Natural killer cell (primary cell): Measurements from ENCODE around the gene GPR45. TPM values are rescaled to one million over a fixed set of nuclear protein-coding genes. Genes with fewer than 3 reads are reported as not detected.

ENCODE experiments used
- ATAC-seq, 3 donors: fragments of 150-1000 bp in 2 of 3; fragments of 200-7000 bp in 1 of 3; cut with Tn5 transposase; 1 replicate in 1 of 3; 2 replicates in 2 of 3; pipeline ENCODE4 v1.10.0; 2021; ENCODE audit warnings: mild to moderate bottlenecking in 2 of 3, moderate library complexity in 2 of 3
- DNase-seq, 2 donors: peaks; one replicate each; pipeline versions ENCODE4 v3.0.0 to v3.0.0-alpha.2; 2013 to 2021; ENCODE audit warnings: mixed read lengths in 1 of 2
- H3K27ac ChIP-seq: one replicate; pipeline ENCODE4 v1.5.1; 2013; ENCODE audit warnings: mild to moderate bottlenecking, low read length
- H3K27me3 ChIP-seq: one replicate; pipeline ENCODE4 v1.6.1; 2013; ENCODE audit warnings: low read length; ENCODE audit not compliant: control insufficient read depth, insufficient read depth
- H3K36me3 ChIP-seq: one replicate; pipeline ENCODE4 v1.6.1; 2013; ENCODE audit warnings: low read length; ENCODE audit not compliant: control insufficient read depth, insufficient read depth
- H3K4me1 ChIP-seq: one replicate; pipeline ENCODE4 v1.6.1; 2013; ENCODE audit warnings: low read length; ENCODE audit not compliant: control insufficient read depth, insufficient read depth
- H3K4me3 ChIP-seq: one replicate; pipeline ENCODE4 v1.5.1; 2013; ENCODE audit warnings: low read length
- H3K9me3 ChIP-seq: one replicate; pipeline ENCODE4 v1.6.1; 2013; ENCODE audit warnings: low read length; ENCODE audit not compliant: control insufficient read depth, insufficient read depth
- H3K27ac Mint-ChIP-seq, 2 donors: one replicate each; pipeline ENCODE4 v1.8.0; 2022; ENCODE audit warnings: mild to moderate bottlenecking in 2 of 2, mixed read lengths in 2 of 2, moderate library complexity in 1 of 2
- H3K27me3 Mint-ChIP-seq, 2 donors: one replicate each; pipeline ENCODE4 v1.8.0; 2022; ENCODE audit warnings: low read depth in 2 of 2, mixed read lengths in 2 of 2
- H3K36me3 Mint-ChIP-seq: one replicate; pipeline ENCODE4 v1.8.0; 2022; ENCODE audit warnings: mixed read lengths
- H3K4me1 Mint-ChIP-seq, 2 donors: one replicate each; pipeline ENCODE4 v1.8.0; 2022; ENCODE audit warnings: mixed read lengths in 2 of 2
- H3K4me3 Mint-ChIP-seq: one replicate; pipeline ENCODE4 v1.8.0; 2022; ENCODE audit warnings: mild to moderate bottlenecking, moderate library complexity, mixed read lengths
- H3K9me3 Mint-ChIP-seq, 2 donors: one replicate each; pipeline ENCODE4 v1.8.0; 2022; ENCODE audit warnings: mixed read lengths in 2 of 2
- CTCF ChIP-seq: fragments of 200-600 bp; IDR thresholded peaks from one replicate; pipeline ENCODE4 v1.8.0; 2022; ENCODE audit warnings: antibody characterized with exemption
- WGBS: methylation state at CpG from one replicate; pipeline ENCODE4 v1.1.7; 2013; ENCODE audit warnings: missing lambda C conversion rate; ENCODE audit not compliant: insufficient coverage; 5-methylcytosine and 5-hydroxymethylcytosine counted together
- intact Hi-C: fragments of 100-400 bp; cut with micrococcal nuclease; formaldehyde crosslinking; loops from one replicate; pipeline ENCODE4 v1.14.2; 2022
- total RNA-seq, 4 donors: library from RNA; stranded (reverse); fragments of 120-200 nt in 1 of 4; gene quantifications; one replicate each; pipeline versions ENCODE4 v1.2.3 to v1.2.4, GENCODE V29; 2013 to 2022

GPR45 gene
- total RNA-seq, 3 donors from 2014 or later (not counting 1 experiment from before 2014, with no cell fraction given): not detected

DNA sequence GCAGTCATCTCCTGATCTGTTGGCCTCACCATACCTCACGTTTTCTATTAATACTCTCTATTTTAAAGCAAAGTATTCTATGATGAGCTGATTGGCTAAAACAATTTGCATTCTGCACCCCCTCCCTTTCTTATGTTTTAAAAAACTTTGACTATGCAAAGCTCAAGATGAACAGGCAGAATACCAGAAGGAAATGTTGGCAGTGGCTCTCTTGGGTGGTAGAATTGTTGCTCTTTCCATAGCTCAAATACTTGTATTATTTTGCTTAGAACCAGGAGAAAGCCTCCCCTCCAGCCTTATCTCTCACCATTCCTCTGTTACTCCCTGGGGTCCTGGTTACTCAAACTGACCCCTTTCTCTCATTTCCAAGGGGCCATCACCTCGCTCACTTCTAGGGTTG, 14.4 kb downstream of the GPR45 start:
- no peak overlapping the region for H3K4me3 ChIP-seq
- no peaks in the 10 kb centered on the region for H3K27me3 Mint-ChIP-seq
- ATAC-seq (no peak), DNase-seq (no peak)
- intact Hi-C loops: no loop called here
- no peak overlapping the region for H3K27ac Mint-ChIP-seq
- H3K4me3 Mint-ChIP-seq: no peak overlapping the region
- no peaks in the 10 kb centered on the region for H3K4me1 Mint-ChIP-seq
- no peaks in the 10 kb centered on the region for H3K36me3 Mint-ChIP-seq
- WGBS: 98% methylated on average over 2 of the region's 2 CpGs
- TF ChIP-seq CTCF: no peak
- H3K9me3 ChIP-seq: no peaks in the 10 kb centered on the region
- no peaks in the 10 kb centered on the region for H3K4me1 ChIP-seq
- no peaks in the 10 kb centered on the region for H3K9me3 Mint-ChIP-seq
- H3K36me3 ChIP-seq: no peaks in the 10 kb centered on the region
- no peak overlapping the region for H3K27ac ChIP-seq
- H3K27me3 ChIP-seq: no peaks in the 10 kb centered on the region

DNA sequence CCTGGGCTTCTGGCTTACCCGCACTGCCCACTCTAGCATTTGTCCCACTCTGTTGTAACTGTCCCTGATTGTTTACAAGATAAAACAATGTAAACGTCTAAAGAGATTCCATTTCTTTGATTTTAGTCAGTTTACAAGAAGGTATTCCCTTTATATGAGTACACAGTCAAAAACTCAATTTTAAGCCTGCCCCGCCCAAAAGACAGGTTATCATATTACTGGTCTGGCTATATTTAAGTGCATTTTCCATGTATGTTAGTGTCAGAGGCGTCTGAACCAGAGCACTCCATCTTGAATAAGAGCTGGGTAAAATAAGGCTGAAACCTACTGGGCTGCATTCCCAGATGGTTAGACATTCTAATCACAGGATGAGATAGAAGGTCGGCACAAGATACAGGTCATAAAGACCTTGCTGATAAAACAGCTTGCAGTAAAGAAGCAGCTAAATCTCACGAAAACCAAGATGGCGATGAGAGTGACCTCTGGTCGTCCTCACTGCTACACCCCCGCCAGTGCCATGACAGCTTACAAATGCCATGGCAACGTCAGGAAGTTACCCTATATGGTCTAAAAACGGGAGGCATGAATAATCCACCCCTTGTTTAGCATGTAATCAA, 15.0 kb downstream of the GPR45 start:
- DNase-seq: no peak

GRCh38 chr2:105257981-105258380, 16.4 kb downstream of the GPR45 start:
- Mint-ChIP-seq H3K4me1 (no peaks in the 10 kb centered on the region), H3K9me3 (no peaks in the 10 kb centered on the region), H3K36me3 (no peaks in the 10 kb centered on the region), H3K27me3 (no peaks in the 10 kb centered on the region), H3K27ac (no peak overlapping the region), H3K4me3 (no peak overlapping the region)
- 83% methylated on average over 3 of the region's 3 CpGs for WGBS
- H3K27ac ChIP-seq: no peak overlapping the region
- H3K36me3 ChIP-seq: no peaks in the 10 kb centered on the region
- ATAC-seq (no peak), DNase-seq (no peak)
- TF ChIP-seq CTCF: no peak
- H3K27me3 ChIP-seq: no peaks in the 10 kb centered on the region
- H3K4me3 ChIP-seq: no peak overlapping the region
- no peaks in the 10 kb centered on the region for H3K9me3 ChIP-seq
- no peaks in the 10 kb centered on the region for H3K4me1 ChIP-seq
- intact Hi-C loops: no loop called here

More for the DNA sequence above, 15.0 kb downstream of the GPR45 start:
- WGBS: 85% methylated on average over 11 of the region's 11 CpGs
- no peaks in the 10 kb centered on the region for H3K9me3 ChIP-seq
- Mint-ChIP-seq H3K27me3 (no peaks in the 10 kb centered on the region), H3K4me1 (no peaks in the 10 kb centered on the region), H3K36me3 (no peaks in the 10 kb centered on the region), H3K9me3 (no peaks in the 10 kb centered on the region), H3K27ac (no peak overlapping the region), H3K4me3 (no peak overlapping the region)
- ATAC-seq: no peak
- no peaks in the 10 kb centered on the region for H3K4me1 ChIP-seq
- no peak overlapping the region for H3K4me3 ChIP-seq
- no peaks in the 10 kb centered on the region for H3K36me3 ChIP-seq
- intact Hi-C loops: no loop called here
- H3K27me3 ChIP-seq: no peaks in the 10 kb centered on the region
- H3K27ac ChIP-seq: no peak overlapping the region
- TF ChIP-seq CTCF: no peak

- Histone ChIP-seq H3K4me1 (no peaks in the 10 kb centered on the region), H3K27me3 (no peaks in the 10 kb centered on the region), H3K36me3 (peaks cover 2% of the 10 kb centered on the region), H3K27ac (no peak overlapping the region), H3K9me3 (no peaks in the 10 kb centered on the region), H3K4me3 (no peak overlapping the region)
- no peak for TF ChIP-seq CTCF
- H3K27me3 Mint-ChIP-seq: no peaks in the 10 kb centered on the region
- no peaks in the 10 kb centered on the region for H3K36me3 Mint-ChIP-seq
- H3K27ac Mint-ChIP-seq: no peak overlapping the region
- no peak overlapping the region for H3K4me3 Mint-ChIP-seq
- WGBS: 95% methylated on average over 10 of the region's 10 CpGs
- no peak for DNase-seq
- intact Hi-C loops: no loop called here
- no peaks in the 10 kb centered on the region for H3K4me1 Mint-ChIP-seq
- no peaks in the 10 kb centered on the region for H3K9me3 Mint-ChIP-seq
- no peak for ATAC-seq
Observed at GRCh38 chr2:105258835-105259350, 17.4 kb downstream of the GPR45 start.
